HG03039 (cell line): ENCODE results near the gene MRPL27.
A peak's percentile ranks its signal among the peaks of the same experiment; 100 is the strongest.
"Not testable (repeated sequence)": the region's sequence is repeated elsewhere in the genome, so short reads cannot be mapped to it uniquely, and the experiment has no call there.

Experiments
- ATAC-seq: cut with Tn5 transposase; IDR thresholded peaks from one replicate; pipeline ENCODE4 v1.9.1; 2021; ENCODE audit warnings: mild to moderate bottlenecking, moderate library complexity; ENCODE audit not compliant: unreplicated experiment

Gene MRPL27

GRCh38 chr17:50372758-50373556 lies at the start of gene MRPL27, which contains the start of gene EME1:
Gene MRPL27 (minus strand): TSS chr17:50373184. CDS start chr17:50373170, 14 bp downstream.
Gene EME1 (plus strand): TSS chr17:50373229. CDS start chr17:50375209, 1,980 bp downstream.
- ATAC-seq, result peak; percentile 79

- no peak for ATAC-seq
These were observed 49.8 kb upstream of the MRPL27 start for GRCh38 chr17:50422738-50423137.

GRCh38 chr17:50421308-50422051 lies 48.5 kb upstream of the MRPL27 start:
- no peak for ATAC-seq

GRCh38 chr17:50420419-50421112 lies 47.6 kb upstream of the MRPL27 start:
- no peak for ATAC-seq

- not testable (repeated sequence) for ATAC-seq
These were observed 46.6 kb upstream of the MRPL27 start for GRCh38 chr17:50419577-50419976.

GRCh38 chr17:50414808-50415207 lies 41.8 kb upstream of the MRPL27 start:
- ATAC-seq, result no peak

- ATAC-seq, result no peak
These were observed 39.3 kb upstream of the MRPL27 start for GRCh38 chr17:50412188-50412732.

- ATAC-seq, result no peak
These were observed 34.9 kb upstream of the MRPL27 start for GRCh38 chr17:50407921-50408320.

- ATAC-seq, result no peak
These were observed 33.6 kb upstream of the MRPL27 start for GRCh38 chr17:50406578-50406977.

- ATAC-seq, result not testable (repeated sequence)
These were observed 32.4 kb upstream of the MRPL27 start for GRCh38 chr17:50405351-50405750.

- not testable (repeated sequence) for ATAC-seq
These were observed 26.6 kb upstream of the MRPL27 start for GRCh38 chr17:50399591-50399990.

GRCh38 chr17:50398672-50399071 lies 25.7 kb upstream of the MRPL27 start:
- not testable (repeated sequence) for ATAC-seq

- no peak for ATAC-seq
These were observed 24.9 kb upstream of the MRPL27 start for GRCh38 chr17:50397919-50398285.

- ATAC-seq, result peak; percentile 94
These were observed 24.3 kb upstream of the MRPL27 start, which contains the start of gene LRRC59 for GRCh38 chr17:50397111-50397918. Gene LRRC59 (minus strand): TSS chr17:50397523. CDS start chr17:50397317, 206 bp downstream.

GRCh38 chr17:50396261-50397110 lies 23.5 kb upstream of the MRPL27 start:
- ATAC-seq, result no peak

- no peak for ATAC-seq
These were observed 21.7 kb upstream of the MRPL27 start for GRCh38 chr17:50394711-50395110.

- ATAC-seq, result no peak
These were observed 20.7 kb upstream of the MRPL27 start for GRCh38 chr17:50393700-50394099.

GRCh38 chr17:50392621-50393020 lies 19.6 kb upstream of the MRPL27 start:
- no peak for ATAC-seq

GRCh38 chr17:50389534-50389933 lies 16.6 kb upstream of the MRPL27 start:
- no peak for ATAC-seq
